K562 (cell line): ENCODE data around the gene DTNB. TPM values are rescaled to one million over a fixed set of nuclear protein-coding genes. Genes with fewer than 3 reads are reported as not detected.

ENCODE experiments used
- ATAC-seq: fragments of 200-7000 bp; cut with Tn5 transposase; 3 replicates; pipeline ENCODE4 v1.9.1; 2020; ENCODE audit warnings: moderate library complexity
- BruUV-seq: library from RNA; stranded (reverse); fragments of 400-500 nt; replicated peaks from 2 replicates; lab custom pipeline; 2021; lab: Mats Ljungman, UMichigan
- CTCF ChIA-PET: fragments of 300-600 bp; formaldehyde crosslinking; extraction: SDS; loops from one replicate; lab custom pipeline; 2021; ENCODE audit warnings: low intra/inter-chr PET ratio; lab: Yijun Ruan, JAX
- POLR2A ChIA-PET: fragments of 300-600, 350-650 bp; sonication (Branson Sonifier 250); formaldehyde crosslinking; extraction: SDS; loops from one replicate; lab custom pipeline; 2021; ENCODE audit warnings: antibody characterized with exemption, inconsistent platforms; lab: Yijun Ruan, JAX
- DNase-seq, 4 experiments: peaks; one replicate each; pipeline versions ENCODE4 v3.0.0 to v3.0.0-alpha.2; 2011 to 2018; ENCODE audit warnings: low spot score in 3 of 4, mixed read lengths in 3 of 4; ENCODE audit errors: extremely low read depth in 1 of 4
- FAIRE-seq: peaks from 2 replicates; lab custom pipeline; 2011; peaks lifted over from hg19 to GRCh38; lab: Jason Lieb, UNC
- H2AFZ ChIP-seq: 2 replicates; pipeline ENCODE4 v1.6.0; 2011; ENCODE audit warnings: low read depth, low read length, control low read depth, inconsistent platforms
- H3K27ac ChIP-seq: fragments of 200-600 bp; 3 replicates; pipeline ENCODE4 v1.8.0; 2011; ENCODE audit warnings: low read depth, mild to moderate bottlenecking, control low read depth, inconsistent platforms, low read length, moderate library complexity, mixed read lengths; ENCODE audit errors: extremely low read depth
- H3K27me3 ChIP-seq, 2 experiments: fragments of 300-600 bp in 1 of 2; 2 replicates in 1 of 2; 3 replicates in 1 of 2; pipeline versions ENCODE4 v1.6.0 to v1.8.0; 2011; ENCODE audit warnings: inconsistent platforms in 2 of 2, low read length in 2 of 2, mild to moderate bottlenecking in 1 of 2, mixed read lengths in 1 of 2, moderate library complexity in 1 of 2; ENCODE audit not compliant: control insufficient read depth in 2 of 2, insufficient read depth in 2 of 2
- H3K36me3 ChIP-seq: fragments of 300-600 bp; 3 replicates; pipeline ENCODE4 v1.8.0; 2011; ENCODE audit warnings: mild to moderate bottlenecking, low read length, inconsistent platforms; ENCODE audit not compliant: control insufficient read depth, insufficient read depth
- H3K4me1 ChIP-seq, 2 experiments: fragments of 200-600 bp in 1 of 2; replicated peaks in 1 of 2; 2 replicates in 1 of 2; 3 replicates in 1 of 2; pipeline versions ENCODE4 v1.5.1 to v1.8.0; 2011; ENCODE audit warnings: inconsistent platforms in 2 of 2, low read length in 2 of 2, mild to moderate bottlenecking in 1 of 2, mixed read lengths in 1 of 2, moderate library complexity in 1 of 2; ENCODE audit not compliant: control insufficient read depth in 2 of 2, insufficient read depth in 2 of 2
- H3K4me2 ChIP-seq: 2 replicates; pipeline ENCODE4 v1.6.1; 2011; ENCODE audit warnings: low read length, control low read depth, inconsistent platforms, mixed read lengths; ENCODE audit not compliant: insufficient read depth
- H3K4me3 ChIP-seq: fragments of 200-600 bp; sonication (generic), shearing (Covaris generic); 2 replicates; pipeline ENCODE4 v1.5.1; 2016; ENCODE audit warnings: control low read depth, inconsistent platforms
- H3K79me2 ChIP-seq: fragments of 200-600 bp; 3 replicates; pipeline ENCODE4 v1.8.0; 2011; ENCODE audit warnings: low read length, inconsistent platforms; ENCODE audit not compliant: control insufficient read depth, insufficient read depth
- H3K9ac ChIP-seq, 2 experiments: 2 replicates each; pipeline versions ENCODE4 v1.6.0 to v1.6.1; 2011; ENCODE audit warnings: low read depth in 2 of 2, low read length in 2 of 2, control low read depth in 1 of 2, inconsistent platforms in 1 of 2, mild to moderate bottlenecking in 1 of 2, mixed read lengths in 1 of 2; ENCODE audit not compliant: insufficient read depth in 1 of 2
- H3K9me1 ChIP-seq: one replicate; pipeline ENCODE4 v1.6.0; 2011; ENCODE audit warnings: inconsistent platforms, mild to moderate bottlenecking, low read length, moderate library complexity; ENCODE audit not compliant: control insufficient read depth, insufficient read depth
- H3K9me3 ChIP-seq: replicated peaks from 2 replicates; pipeline ENCODE4 v1.5.1; 2011; ENCODE audit warnings: low read depth, low read length, inconsistent platforms; ENCODE audit not compliant: control insufficient read depth, insufficient read depth
- H4K20me1 ChIP-seq: replicated peaks from 2 replicates; pipeline ENCODE4 v1.6.1; 2011; ENCODE audit warnings: low read length, inconsistent platforms, mixed read lengths; ENCODE audit not compliant: control insufficient read depth, insufficient read depth
- ARID1B ChIP-seq: fragments of 450-650 bp; IDR thresholded peaks from 2 replicates; pipeline ENCODE4 v1.6.1; 2016; ENCODE audit warnings: antibody characterized with exemption, mild to moderate bottlenecking, inconsistent platforms
- CREB3L1 ChIP-seq: fragments of 450-650 bp; IDR thresholded peaks from 2 replicates; pipeline ENCODE4 v1.6.1; 2014; ENCODE audit warnings: low read depth, mild to moderate bottlenecking, moderate library complexity, borderline replicate concordance
- POLR2H ChIP-seq: IDR thresholded peaks from 2 replicates; pipeline ENCODE4 v1.6.1; 2016; ENCODE audit warnings: missing genetic modification characterization, low read depth, mild to moderate bottlenecking, control low read depth, missing compliant biosample characterization, moderate library complexity
- YY1 ChIP-seq, 3 experiments: IDR thresholded peaks; 2 replicates each; pipeline ENCODE4 v1.6.1; 2011; ENCODE audit warnings: low read length in 2 of 3, mild to moderate bottlenecking in 2 of 3, moderate library complexity in 2 of 3, borderline replicate concordance in 1 of 3, control low read depth in 1 of 3, low read depth in 1 of 3; ENCODE audit not compliant: insufficient read depth in 3 of 3, insufficient replicate concordance in 2 of 3, control insufficient read depth in 1 of 3, insufficient read length in 1 of 3; ENCODE audit errors: extremely low read depth in 1 of 3
- WGBS: fragments of 100-300 bp; shearing (Covaris generic); methylation state at CpG from one replicate; pipeline ENCODE4 v1.1.6; 2016; ENCODE audit warnings: low coverage, mixed read lengths; ENCODE audit not compliant: insufficient coverage; ENCODE audit errors: missing lambda C conversion rate; 5-methylcytosine and 5-hydroxymethylcytosine counted together
- in situ Hi-C: fragments of 300-500 bp; cut with MboI; formaldehyde crosslinking; loops from 4 replicates; pipeline ENCODE4 v1.15.0; 2018; ENCODE audit warnings: inconsistent platforms, mixed read lengths
- intact Hi-C: fragments of 100-400 bp; cut with micrococcal nuclease; formaldehyde crosslinking; loops from 2 replicates; pipeline ENCODE4 v1.14.2; 2022
- polyA plus RNA-seq, 8 experiments: library from polyadenylated mRNA; depleted of rRNA in 4 of 8; stranded (reverse) in 5 of 8; unstranded in 3 of 8; fragments of >200 nt; fragmentation: Nextera tagmentation in 2 of 8; fragmentation: Illumina TruSeq in 1 of 8; extraction: Ambion mirVana in 2 of 8; extraction: Trizol in 1 of 8; gene quantifications; 2 replicates each; pipeline versions ENCODE4 v1.2.1 to v1.2.3, GENCODE V29; 2011 to 2014; ENCODE audit warnings: inconsistent platforms in 1 of 8, missing spikeins in 1 of 8
- total RNA-seq, 7 experiments: library from RNA; depleted of rRNA in 6 of 7; stranded (reverse); fragments of >200 nt in 6 of 7; fragmentation: Illumina TruSeq in 2 of 7; extraction: Trizol in 2 of 7; gene quantifications; 2 replicates each; pipeline versions ENCODE4 v1.2.1 to v1.2.3, GENCODE V29; 2011 to 2021; ENCODE audit warnings: low replicate concordance in 1 of 7

The DTNB gene
- total and polyA plus RNA-seq, 9 of the 15 experiments (the other 6 are each of a cell fraction or from before 2014, with no cell fraction given): 0.18 to 2.0 (median 0.77) TPM; not detected in 2

GRCh38 chr2:25587361-25587760 is 86.0 kb downstream of the DTNB start:
- Histone ChIP-seq H3K9me3 (no peaks in the 10 kb centered on the region), H3K9me1 (no peaks in the 10 kb centered on the region), H3K36me3 (no peaks in the 10 kb centered on the region), H3K4me1 (peaks cover 0 to 5% of the 10 kb centered on the region in 2 experiments; a peak in 1 of 5 replicates), H3K79me2 (no peaks in the 10 kb centered on the region), H3K9ac (no peak overlapping the region), H3K27me3 (peaks cover 6 to 18% of the 10 kb centered on the region in 2 experiments; a peak in 3 of 5 replicates), H3K4me3 (no peak overlapping the region)
- POLR2A ChIA-PET: interaction anchor here (0.7 kb wide), 1 partner anchor 1482 kb away, joined by 4 read pairs; no protein-coding TSS in a partner anchor
- intact Hi-C loops (no loop called here), in situ Hi-C loops (no loop called here)
- 3% methylated on average over 4 of the region's 4 CpGs for WGBS
- BruUV-seq: no TSS peak
- no peak for FAIRE-seq
- TF ChIP-seq CREB3L1 (no peak), POLR2H (tag) (no peak), YY1 (IDR thresholded peaks at IDR 0.05; ENCODE audit: borderline replicate concordance in 1 of 3, control insufficient read depth in 1 of 3, extremely low read depth in 1 of 3, insufficient read depth in 3 of 3, insufficient read length in 1 of 3, insufficient replicate concordance in 2 of 3, low read depth in 1 of 3, low read length in 2 of 3) (no peak), ARID1B (no peak)
- TF ChIP-seq, all 486 proteins: peak for 0
- no peak for ATAC-seq
- no peak for DNase-seq
- no peaks in the 10 kb centered on the region for H4K20me1 ChIP-seq
- CTCF ChIA-PET: no interaction called here
- no peak overlapping the region for H3K27ac ChIP-seq
- no peak overlapping the region for H2AFZ ChIP-seq
- H3K4me2 ChIP-seq: no peak overlapping the region
